T1000 (cell line): ENCODE measurements around the gene ZC3H15.
"Not testable (repeated sequence)": the region's sequence is repeated elsewhere in the genome, so short reads cannot be mapped to it uniquely, and the experiment has no call there.

Experiments used
- DNase-seq: peaks from one replicate; lab custom pipeline; 2025; ENCODE audit warnings: mixed read lengths; lab: John Stamatoyannopoulos, UW

The ZC3H15 gene

GRCh38 chr2:186485871-186486650, at the start of gene ZC3H15:
Gene ZC3H15 (plus strand): TSS chr2:186486260. CDS start chr2:186486383, 123 bp downstream.
- peak; percentile 95 for DNase-seq

DNA sequence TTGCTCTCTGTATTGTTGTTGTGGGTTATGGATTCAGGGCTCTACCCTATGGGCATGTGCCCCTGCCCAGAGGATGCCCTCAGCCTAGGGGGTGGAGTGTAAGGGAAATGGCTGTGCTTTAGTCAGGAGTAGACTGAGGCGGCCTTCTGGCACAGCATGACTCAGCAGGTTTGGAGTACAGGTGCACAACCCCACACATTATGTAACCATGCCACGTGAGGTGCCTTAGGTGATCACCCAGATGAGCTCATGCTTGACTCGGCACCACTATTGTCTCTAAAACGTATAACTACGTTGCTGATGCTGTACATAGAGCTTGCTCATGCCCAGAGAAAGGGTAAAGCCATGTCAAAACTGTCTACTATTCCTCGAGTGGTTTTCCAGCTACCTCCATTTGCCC, 48.3 kb upstream of the ZC3H15 start:
- no peak for DNase-seq

DNA sequence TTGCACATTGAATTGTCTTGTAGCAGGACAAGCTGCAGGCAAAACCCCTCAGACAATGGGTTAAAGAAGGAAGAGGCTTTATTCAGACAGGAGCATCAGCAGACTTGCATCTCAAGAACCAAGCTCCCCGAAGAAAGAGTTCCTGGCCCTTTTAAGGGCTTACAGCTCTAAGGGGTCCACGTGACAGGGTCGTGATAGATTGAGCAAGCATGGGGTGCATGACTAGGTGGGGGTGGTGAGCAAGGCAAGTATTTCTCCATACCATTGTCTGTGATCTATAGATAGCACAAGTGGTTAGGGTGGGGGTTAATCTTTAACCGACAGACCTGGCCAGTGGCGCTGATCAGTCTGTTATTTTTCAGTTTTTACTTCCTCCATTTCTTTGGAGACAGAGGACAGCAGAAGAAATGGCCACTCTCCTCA, 46.4 kb upstream of the ZC3H15 start:
- DNase-seq: not testable (repeated sequence)

DNA sequence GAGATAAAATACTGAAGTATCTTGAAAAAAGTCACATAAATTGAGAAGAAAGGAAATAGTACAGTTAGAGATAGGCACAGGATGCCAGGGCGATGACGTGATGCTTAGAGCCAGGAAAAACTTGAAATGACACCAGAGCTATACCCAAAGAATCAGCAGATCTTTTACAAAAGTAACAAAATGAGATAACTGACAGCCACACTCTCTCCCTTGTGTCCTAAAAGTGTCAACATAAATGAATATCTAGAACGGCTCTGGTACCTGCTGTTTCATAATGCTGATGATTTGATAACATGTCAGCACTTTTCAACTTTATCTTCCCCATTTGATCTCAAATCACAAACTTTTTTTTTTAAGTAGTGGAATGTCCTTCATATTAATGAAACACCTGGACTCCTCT, 45.6 kb upstream of the ZC3H15 start:
- DNase-seq: no peak

DNA sequence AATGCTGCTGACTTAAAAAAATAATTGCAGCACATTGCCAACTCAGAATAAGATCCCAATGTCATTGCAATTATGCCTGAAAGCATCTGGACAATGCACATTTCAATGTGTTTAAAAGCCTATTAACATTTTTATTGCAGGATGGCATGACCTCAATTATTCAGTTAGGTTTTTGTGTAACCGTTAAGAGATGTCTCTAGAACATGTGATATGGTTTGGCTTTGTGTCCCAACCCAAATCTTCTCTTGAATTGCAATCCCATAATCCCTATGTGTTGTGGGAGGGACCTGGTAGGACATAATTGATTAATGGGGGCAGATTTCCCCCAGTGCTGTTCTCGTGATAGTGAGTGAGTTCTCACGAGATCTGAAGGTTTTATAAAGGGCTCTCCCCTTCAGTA, 43.2 kb upstream of the ZC3H15 start:
- DNase-seq: no peak

DNA sequence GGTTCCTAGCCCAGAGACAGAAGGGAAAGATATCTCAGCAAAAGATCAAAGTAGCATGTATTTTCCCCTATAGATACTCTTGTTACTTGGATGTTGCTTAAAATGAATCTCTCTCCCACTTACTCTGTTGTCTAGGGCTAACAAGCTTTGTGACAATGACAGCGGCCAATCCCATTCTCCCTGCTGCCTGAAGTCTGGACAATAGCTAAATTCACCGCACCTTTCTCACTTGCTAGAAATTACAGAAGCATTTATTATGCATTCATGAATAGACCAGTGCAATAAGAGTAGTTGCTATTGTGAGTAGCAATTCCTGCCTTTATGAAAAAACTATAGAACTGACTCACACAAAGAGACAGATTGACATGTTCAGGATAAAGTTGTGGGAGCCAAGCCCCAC, 42.2 kb upstream of the ZC3H15 start:
- DNase-seq: no peak

- DNase-seq: no peak
Measured at GRCh38 chr2:186445506-186445905, 40.6 kb upstream of the ZC3H15 start.

DNA sequence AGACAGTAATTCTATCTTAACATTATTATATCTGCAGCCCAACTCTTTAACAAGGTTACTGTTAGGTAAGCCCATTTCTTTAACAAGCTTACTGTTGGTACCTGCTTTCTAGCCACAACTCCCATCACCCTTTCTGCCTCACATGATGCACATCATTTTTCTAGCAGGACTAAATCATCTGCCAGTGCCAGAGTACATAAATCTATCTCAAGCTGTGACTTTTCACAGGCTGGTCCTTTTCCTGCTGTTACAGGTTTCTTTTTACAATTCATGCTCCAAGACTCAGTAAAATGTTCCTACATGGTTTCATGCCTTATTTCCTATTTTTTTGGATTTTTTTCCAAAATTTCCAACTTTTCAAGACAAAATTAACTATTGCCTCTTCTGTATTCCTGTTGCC, 30.4 kb upstream of the ZC3H15 start:
- no peak for DNase-seq

GRCh38 chr2:186456941-186457340, 29.1 kb upstream of the ZC3H15 start:
- DNase-seq: no peak

- no peak for DNase-seq
Measured at GRCh38 chr2:186457908-186458307, 28.2 kb upstream of the ZC3H15 start.

- no peak for DNase-seq
Measured at GRCh38 chr2:186459009-186459408, 27.1 kb upstream of the ZC3H15 start.

GRCh38 chr2:186460465-186460864, 25.6 kb upstream of the ZC3H15 start:
- no peak for DNase-seq

DNA sequence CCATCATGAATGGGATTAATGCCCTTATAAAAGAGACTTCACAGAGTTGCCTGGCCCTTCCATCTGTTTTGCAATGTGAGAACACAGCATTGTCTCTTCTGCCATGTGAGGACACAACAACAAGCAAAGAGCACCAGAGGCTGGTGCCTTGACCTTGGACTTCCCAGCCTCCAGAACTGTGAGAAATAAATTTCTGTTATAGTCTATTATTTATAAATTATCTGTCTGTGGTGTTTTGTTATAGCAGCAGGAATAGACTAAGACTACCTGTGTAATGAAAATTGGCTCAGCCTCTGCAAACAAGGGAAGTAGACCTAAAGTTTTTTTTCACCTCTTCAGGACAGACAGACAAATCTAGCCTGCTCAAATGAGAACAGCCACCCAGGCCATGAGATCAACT, 19.3 kb upstream of the ZC3H15 start:
- no peak for DNase-seq

DNA sequence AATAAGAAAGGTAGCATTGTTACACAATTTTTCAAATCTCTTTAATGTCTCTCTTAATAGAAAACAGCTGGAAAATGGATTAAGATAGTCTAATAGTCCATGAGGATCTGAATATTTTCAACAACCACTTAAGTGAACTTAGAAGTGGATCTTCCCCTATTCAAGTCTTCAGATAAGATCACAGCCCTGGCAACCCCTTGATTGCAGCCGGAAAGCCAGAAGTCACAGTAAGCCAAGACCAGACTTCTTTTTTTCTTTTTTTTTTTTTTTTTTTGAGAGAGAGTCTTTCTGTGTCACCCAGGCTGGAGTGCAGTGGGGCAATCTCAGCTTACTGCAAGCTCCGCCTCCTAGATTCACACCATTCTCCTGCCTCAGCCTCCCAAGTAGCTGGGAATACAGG, 18.6 kb upstream of the ZC3H15 start:
- DNase-seq: no peak

DNA sequence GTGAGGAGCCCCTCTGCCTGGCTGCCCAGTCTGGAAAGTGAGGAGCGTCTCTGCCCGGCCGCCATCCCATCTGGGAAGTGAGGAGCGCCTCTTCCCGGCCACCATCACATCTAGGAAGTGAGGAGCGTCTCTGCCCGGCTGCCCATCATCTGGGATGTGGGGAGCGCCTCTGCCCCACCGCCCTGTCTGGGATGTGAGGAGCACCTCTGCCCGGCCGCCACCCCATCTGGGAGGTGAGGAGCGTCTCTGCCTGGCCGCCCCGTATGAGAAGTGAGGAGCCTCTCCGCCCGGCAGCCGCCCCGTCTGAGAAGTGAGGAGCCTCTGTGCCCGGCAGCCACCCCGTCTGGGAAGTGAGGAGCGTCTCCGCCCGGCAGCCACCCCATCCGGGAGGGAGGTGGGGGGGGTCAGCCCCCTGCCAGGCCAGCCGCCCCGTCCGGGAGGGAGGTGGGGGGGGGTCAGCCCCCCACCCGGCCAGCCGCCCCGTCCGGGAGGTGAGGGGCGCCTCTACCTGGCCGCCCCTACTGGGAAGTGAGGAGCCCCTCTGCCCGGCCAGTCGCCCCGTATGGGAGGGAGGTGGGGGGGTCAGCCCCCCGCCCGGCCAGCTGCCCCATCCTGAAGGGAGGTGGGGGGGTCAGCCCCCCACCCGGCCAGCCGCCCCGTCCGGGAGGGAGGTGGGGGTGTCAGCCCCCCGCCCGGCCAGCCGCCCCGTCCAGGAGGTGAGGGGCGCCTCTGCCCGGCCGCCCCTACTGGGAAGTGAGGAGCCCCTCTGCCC, 13.2 kb upstream of the ZC3H15 start:
- not testable (repeated sequence) for DNase-seq

- not testable (repeated sequence) for DNase-seq
Measured at GRCh38 chr2:186474239-186474638, 11.8 kb upstream of the ZC3H15 start.

DNA sequence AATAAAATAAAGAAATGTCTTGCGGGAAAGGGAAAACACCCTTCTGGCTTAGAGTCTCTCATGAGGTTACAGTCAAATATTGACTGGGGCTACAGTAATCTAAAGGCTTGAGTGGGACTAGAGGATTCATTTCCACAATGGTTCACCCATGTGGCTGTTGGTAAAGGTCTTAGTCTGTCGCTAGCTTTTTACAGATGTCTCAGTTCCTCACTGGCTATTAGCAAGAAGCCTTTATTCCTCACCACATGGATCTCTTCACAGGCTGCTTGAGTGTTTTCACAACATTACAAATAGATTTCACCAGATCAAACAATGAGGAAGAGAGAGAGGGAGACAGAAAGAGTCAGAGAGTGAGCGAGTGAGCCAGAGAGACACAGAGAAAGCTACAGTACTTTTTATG, 8.3 kb upstream of the ZC3H15 start:
- no peak for DNase-seq

- DNase-seq: no peak
Measured at GRCh38 chr2:186480991-186481390, 5.1 kb upstream of the ZC3H15 start.

GRCh38 chr2:186484062-186484735, 1.9 kb upstream of the ZC3H15 start:
- DNase-seq: no peak

GRCh38 chr2:186485576-186485870, 537 bp upstream of the ZC3H15 start:
- DNase-seq: no peak

- no peak for DNase-seq
Measured at GRCh38 chr2:186486651-186487647, 889 bp downstream of the ZC3H15 start.
